LoVo (cell line): ENCODE measurements around the gene TOMM20.
"Not testable (repeated sequence)": the region's sequence is repeated elsewhere in the genome, so short reads cannot be mapped to it uniquely, and the experiment has no call there.

Experiments used
- DNase-seq: peaks from one replicate; pipeline ENCODE4 v3.0.0-alpha.2; 2016; ENCODE audit warnings: low spot score

The TOMM20 gene

DNA sequence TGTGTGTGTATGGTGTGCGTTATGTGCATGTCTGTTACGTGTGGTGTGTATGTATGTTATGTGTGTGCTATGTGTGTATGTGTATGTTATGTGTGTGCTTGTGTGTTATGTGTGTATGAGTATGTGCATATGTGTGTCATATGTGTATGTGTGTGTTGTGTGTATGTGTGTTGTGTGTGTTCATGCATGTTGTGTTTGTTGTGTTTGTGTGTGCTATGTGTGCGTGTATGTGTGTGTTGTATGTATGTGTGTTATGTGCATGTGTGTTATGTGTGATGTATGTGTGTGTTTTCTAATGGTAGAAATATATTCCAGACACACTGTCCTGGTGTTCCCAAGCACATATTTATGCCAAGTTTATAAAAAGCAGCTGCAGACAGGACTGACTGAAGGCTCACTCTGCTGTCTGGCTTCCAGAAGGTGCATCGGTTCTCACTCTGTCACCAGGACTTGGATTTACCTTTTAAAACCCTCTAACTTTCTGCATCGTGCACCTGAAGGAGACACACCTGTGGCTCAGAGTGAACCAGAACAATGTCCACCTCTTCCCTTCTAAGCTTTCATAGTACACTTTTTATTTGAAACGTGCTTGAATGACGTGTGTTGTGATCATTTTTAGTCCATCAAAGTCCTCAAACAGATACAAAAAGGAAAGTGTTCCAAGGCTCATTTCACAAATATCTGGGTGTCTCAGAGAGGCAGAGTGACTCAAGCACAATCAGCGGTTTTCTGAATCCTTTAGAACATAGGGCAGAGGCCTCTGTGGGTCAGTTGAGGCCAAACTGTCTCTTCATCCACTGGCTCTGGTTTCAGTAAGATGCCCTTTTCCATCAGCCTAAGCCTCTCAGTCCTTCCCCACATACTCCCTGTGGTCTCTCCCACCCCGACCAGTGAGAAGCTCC lies 49.9 kb downstream of the TOMM20 start:
- no peak for DNase-seq

DNA sequence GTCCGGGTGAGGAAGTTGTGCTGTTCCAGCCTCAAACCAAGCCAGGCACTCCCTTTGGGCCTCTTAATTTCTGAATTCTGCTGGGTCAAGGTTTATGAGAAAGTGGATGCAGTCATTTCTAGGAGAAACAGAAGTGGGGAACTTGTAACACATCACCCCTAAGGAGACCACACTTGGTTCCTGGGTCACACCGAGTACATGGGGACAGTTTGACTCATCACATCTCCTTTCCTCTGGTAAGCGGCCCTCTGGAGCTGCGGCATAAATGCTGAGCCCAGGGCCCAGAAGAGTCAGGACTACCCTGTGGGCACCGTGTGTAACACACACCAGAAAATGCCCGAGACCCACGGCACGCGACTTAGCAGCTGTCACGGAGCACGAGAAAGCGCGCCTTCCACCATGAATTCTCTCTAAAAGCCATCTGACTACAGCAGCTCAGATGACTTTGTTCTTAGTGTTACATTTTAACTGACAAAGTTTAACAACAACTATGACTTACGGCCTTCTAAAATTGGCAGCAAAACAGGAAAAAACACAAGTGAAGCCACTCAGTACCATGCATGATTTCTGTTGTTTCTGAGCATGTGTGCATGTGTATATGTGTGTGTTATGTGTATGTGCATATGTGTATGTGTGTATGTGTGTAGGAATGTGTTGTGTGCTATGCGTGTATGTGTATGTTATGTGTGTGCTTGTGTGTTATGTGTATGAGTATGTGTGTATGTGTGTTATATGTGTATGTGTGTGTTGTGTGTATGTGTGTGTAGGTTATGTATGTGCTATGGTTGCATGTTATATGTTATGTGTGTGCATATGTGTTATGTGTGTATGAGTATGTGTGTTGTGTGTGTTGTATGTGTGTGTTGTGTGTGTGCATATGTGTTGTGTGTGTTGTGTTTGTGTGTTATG lies 50.8 kb downstream of the TOMM20 start:
- DNase-seq, result no peak

GRCh38 chr1:235077163-235077540 lies 51.5 kb downstream of the TOMM20 start:
- no peak for DNase-seq

DNA sequence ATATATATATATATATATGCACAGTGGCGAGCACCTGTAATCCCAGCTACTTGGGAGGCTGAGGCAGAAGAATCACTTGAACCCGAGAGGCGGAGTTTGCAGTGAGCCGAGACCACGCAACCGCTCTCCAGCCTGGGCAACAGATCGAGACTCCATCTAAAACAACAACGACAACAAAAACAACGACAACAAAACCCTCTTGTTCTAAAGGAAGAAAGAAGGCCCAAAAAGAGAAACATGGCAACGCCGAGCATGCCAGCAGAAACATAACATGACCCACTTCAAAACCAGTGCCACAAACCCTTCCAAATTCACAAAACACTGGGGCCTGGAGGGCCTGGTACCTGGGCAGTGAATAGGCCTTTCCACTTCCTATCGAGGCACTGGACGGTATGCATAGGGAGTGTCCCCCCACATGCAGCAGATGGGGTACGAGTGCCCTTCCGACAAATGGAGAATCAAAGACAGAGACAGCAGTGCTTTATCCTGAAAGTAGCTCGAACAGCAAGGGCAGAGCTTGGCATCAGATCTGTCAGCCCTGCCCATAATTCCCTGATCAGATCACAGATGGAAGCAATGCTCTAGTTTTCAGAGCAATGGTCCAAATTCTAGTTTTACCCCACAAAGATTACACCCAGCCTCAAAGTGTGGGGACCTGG lies 52.0 kb downstream of the TOMM20 start:
- DNase-seq, result no peak

DNA sequence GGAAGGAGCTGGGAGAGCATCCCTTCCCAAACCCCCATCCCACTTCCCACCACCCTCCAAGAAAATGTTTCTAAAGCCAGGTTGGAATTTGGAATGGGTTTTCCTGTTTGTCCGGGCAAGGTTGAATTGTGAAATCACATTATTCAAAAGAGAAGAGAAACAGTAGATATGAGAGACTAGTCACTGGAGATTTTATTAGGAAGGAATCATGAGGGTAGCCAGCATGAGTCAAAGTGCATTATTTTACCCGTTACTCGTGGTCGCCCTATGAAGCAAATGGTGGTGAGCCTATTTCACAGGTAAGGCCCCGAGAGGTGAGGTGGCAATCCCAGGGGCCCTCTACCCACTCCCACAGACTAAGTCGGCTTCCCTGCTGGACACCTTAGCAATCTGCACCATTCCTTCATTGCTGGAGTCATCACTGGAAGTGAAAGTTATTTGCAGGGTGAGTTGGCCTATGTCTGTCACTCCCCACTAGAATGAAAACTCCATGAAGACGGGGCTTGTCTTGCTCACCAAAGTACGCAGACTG lies 52.8 kb downstream of the TOMM20 start:
- no peak for DNase-seq

- no peak for DNase-seq
Observed at GRCh38 chr1:235075048-235075776, 53.4 kb downstream of the TOMM20 start.

GRCh38 chr1:235074523-235075047 lies 54.1 kb downstream of the TOMM20 start:
- DNase-seq, result no peak

DNA sequence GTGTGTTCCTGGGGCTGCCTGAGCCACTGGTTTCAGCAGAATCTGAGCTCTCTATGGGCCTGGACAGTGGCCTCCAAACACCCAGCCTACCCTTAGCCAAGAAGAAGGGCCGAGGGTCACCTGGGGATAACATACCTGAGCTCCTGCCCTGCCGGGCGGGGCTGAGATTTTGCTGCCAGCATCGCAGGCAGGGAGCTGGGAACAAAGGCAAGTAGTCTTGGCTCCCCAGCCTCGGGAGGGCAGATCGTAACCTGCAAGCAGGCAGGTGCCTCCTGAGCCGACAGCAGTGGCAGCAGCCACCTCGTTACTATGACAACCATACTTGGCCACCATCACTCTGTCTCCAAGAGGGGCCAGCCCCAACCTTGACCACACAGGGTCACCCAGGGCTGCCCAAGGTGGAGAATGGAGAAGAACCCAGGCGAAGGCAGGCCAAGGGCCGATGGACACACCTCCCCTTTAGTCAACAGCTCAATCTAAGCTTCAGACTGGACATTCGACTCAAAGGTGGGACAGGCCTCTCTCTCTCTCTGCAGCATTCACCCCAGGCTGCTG lies 54.6 kb downstream of the TOMM20 start:
- DNase-seq, result peak; percentile 68

DNA sequence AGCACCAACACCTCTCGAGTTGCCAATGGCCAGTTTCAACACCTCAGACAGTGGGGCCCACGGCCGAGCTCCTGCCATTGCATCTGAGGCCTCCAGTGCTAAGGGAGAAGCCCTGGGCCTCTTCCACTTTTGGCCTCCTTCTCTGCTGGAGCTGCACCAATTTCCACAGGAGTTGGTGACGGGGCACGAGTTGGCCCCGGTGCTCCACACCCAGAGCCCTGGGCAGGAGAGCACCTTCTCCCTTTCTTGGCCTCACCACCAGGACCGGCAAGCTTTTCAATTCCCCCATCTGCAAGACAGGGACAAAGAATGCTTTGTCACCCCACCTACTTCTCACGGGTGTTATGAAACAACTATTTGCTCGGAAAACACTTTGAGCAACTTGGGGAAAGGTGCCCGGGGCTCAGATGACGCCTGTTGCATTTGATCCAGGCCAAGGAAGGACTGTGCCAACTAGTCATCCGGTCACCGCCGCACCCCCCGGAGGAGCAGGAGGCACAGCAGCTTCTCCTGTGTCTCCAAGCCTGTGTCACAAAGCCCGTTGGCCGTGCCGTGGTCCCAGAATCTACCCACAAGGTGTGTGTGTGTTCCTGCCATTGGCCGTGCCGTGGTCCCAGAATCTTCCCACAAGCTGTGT lies 55.2 kb downstream of the TOMM20 start:
- peak; percentile 84 for DNase-seq

GRCh38 chr1:235072577-235072976 lies 56.1 kb downstream of the TOMM20 start:
- DNase-seq, result not testable (repeated sequence)

DNA sequence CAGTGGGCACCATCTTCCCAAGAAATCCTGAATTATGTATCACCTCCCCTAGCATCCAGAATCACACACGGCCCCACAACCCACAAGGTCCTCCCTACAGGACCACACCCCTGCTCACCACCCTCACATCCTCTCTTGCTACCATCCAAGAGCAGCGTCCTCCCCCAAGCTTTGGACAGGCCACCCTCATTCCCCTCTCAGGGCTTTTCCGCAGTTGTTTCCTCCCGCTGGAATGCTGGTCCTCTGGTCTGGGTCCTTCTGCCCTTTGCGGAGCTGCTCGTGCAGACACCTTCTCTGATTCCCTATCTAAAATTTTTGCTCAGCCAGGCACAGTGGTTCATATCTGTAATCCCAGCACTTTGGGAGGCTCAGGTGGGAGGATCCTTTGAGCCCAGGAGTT lies 56.5 kb downstream of the TOMM20 start:
- DNase-seq, result no peak

DNA sequence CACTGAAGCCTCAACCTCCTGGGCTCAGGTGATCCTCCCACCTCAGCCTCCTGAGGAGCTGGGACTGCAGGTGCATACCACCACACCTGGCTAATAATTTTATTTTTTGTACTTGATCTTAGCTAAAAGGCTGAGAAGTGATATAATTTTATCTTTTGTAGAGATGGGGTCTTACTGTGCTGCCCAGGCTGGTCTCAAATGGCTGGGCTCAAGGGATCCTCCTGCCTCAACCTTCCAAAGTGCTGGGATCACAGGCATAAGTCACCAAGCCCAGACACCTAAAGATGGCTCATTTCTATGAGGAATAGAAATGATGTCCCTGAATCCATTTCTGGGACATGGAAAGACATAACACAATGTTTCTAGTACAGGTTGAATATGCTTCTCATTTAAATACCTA lies 57.8 kb downstream of the TOMM20 start:
- no peak for DNase-seq

DNA sequence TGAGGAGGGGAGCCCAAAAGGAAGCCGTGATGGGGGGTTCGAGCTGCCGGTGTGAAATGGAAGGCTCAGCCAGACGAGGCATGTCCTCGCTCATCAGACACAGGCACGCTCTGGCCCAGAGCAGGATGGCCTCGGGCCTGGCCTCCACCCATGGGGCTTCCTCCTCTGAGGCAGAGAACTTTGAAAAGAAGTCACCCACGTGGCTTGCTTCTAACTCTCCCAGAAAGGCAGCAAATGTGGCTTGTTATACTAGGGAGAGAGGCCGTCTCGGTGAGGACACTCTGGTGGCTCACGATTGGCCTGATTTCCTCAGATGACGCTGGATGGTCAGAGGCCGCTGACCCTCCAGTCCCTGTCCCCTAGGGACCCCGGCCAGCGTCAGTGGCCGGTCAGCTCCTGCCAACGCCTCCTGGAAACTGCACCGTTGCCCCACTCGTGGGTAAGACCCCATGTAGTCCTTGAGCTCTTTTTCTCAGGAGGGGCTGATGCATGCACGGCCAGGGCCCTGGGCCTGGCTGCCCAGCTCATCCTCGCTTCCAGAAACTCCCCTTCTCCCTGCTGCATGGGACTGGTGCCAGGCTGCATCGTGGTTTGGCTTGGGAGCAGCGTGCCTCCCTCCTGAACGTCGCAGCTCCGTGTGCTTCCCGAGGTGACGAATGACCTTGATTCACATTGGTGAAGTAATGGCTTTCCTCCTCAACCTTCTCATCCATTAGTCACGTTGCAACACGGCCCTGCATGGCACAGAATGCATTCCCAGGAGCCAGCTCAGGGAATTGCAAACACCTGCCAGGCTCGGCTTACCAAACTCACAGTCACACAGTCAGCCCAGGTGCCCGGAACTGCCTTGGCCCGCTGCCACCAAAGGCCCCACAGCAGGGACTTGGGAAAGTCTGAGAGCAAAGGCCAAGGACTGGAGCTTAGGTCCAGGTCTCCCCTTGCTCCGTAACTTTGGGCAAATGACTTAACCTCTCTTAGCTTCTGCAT lies 58.8 kb downstream of the TOMM20 start:
- peak; percentile 45 for DNase-seq

DNA sequence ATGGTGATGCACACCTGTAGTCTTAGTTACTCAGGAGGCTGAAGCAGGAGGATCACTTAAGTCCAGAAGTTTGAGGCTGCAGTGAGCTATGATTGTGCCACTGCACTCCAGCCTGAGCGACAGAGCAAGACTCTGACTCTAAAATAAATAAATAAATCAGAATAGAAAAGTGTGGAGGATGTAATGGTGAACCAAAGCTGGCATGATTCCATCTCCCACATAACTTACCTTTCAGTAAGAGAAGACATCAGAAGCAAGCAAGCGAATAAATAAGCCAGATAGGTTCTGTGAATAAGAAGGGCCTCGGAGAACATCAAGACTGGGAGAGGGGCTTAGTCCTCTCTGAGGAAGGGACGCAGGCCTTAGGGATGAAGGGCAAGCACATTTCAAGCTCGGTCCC lies 59.5 kb downstream of the TOMM20 start:
- no peak for DNase-seq

- peak; percentile 79 for DNase-seq
Observed at GRCh38 chr1:235068158-235069121, 60.2 kb downstream of the TOMM20 start.

DNA sequence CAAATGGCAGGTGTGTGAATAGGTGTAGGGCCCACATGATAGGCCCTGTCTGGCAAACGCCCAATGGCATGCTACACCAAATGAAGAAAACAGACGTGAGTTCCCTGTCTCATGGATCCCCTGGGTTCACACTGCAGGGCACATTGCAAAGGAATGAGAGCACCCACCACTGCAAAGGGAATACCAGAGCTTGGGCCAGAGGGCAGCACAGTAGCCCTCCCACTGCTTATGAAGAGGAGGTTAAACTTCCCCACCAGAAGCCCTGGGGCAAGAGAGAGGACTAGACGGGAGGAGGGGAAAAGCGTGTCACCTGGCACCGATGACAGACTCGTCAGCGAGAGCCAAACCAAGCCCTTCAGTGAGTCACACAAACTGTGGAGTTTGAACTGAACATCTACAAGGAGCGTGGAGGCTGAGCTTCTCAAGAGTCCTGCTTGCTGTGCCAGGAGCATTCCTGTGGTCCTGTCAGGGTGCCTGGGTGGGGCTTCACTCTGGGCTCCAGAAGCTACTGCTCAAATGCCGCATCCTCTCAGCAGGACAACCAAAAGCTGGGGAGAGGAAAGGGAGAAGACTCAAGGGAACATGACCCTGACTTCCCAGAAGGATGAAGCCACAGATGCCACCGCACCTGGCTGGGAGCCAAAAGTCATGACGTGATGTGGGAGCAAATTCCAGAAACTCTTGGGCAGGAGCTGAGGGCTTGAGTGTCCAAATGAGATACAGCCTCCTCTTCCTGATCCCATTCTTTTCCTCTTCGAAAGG lies 61.1 kb downstream of the TOMM20 start:
- DNase-seq, result peak; percentile 98

GRCh38 chr1:235063068-235063765 lies 65.4 kb downstream of the TOMM20 start:
- DNase-seq, result no peak
